HG03280 (cell line): ENCODE measurements around the gene KRT84.

Experiments
- ATAC-seq: cut with Tn5 transposase; IDR thresholded peaks from one replicate; pipeline ENCODE4 v1.9.1; 2021; ENCODE audit warnings: mild to moderate bottlenecking, moderate library complexity; ENCODE audit not compliant: unreplicated experiment

The KRT84 gene

GRCh38 chr12:52385226-52385702 lies at the start of gene KRT84:
TSS of gene KRT84 (minus strand) at chr12:52385652. CDS start at chr12:52385585, 67 bp downstream.
- ATAC-seq = no peak

GRCh38 chr12:52434760-52435530 lies 49.5 kb upstream of the KRT84 start:
- ATAC-seq = no peak

- no peak for ATAC-seq
These were observed 48.8 kb upstream of the KRT84 start, which contains the start of gene KRT75 for GRCh38 chr12:52434081-52434733. TSS of gene KRT75 (minus strand) at chr12:52434371. CDS start at chr12:52434304, 67 bp downstream.

GRCh38 chr12:52433501-52434080 lies 48.1 kb upstream of the KRT84 start:
- ATAC-seq = no peak

DNA sequence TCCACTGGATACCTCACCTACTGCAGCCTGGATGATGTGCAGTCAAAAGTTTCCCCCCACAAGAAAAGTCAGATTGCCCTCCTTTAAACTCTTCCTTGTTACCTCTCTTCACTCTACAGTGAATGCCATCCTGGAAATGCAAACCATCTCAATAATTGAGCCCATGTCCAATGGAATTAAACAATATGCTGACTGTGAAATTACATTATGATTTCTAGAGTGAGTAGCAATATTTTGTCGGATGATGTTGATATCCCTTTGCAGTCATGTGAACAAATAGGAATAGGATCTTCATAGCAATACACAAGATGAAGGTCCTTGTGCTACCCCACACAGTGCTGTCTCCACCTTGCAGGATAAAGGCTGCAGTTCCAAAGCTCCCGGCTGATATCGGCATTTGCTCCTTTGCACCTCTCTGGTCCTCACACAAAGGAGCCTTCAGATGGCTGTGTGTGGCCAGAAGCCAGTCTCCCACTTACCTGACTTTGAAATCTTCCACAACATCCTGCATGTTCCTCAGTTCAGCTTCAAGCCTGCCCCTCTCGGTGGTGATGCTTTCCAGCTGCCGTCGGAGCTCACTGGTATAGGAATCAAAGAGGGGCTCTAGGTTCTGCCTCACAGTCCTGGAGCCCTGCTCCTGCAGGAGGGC lies 47.2 kb upstream of the KRT84 start:
- ATAC-seq = no peak

- ATAC-seq = no peak
These were observed 42.7 kb upstream of the KRT84 start for GRCh38 chr12:52428121-52428520.

- ATAC-seq = no peak
These were observed 41.6 kb upstream of the KRT84 start for GRCh38 chr12:52427083-52427482.

DNA sequence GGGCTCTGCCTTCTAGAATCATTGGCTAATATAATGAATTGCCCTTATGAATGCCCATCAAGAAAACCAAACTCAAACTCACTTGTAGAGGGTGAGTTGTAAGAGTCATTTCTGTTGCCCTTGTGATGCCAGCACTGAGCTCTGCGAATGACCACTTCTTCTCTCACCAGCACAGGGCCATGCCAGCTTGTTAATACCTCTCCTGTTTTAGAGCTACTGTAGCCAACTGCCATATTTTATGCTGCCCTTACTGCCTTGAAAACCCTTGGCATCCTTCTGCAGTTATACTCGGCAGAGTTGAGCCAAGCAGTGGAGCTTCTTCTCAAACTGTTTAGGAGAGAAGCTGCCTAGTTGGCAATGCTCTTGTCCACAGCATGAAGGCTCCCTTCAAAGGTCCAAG lies 40.6 kb upstream of the KRT84 start:
- ATAC-seq = no peak

- ATAC-seq = no peak
These were observed 40.0 kb upstream of the KRT84 start for GRCh38 chr12:52425466-52425865.

- ATAC-seq = no peak
These were observed 38.4 kb upstream of the KRT84 start for GRCh38 chr12:52423661-52424500.

- ATAC-seq = no peak
These were observed 37.6 kb upstream of the KRT84 start for GRCh38 chr12:52423035-52423434.

GRCh38 chr12:52419656-52420055 lies 34.2 kb upstream of the KRT84 start:
- ATAC-seq = no peak

DNA sequence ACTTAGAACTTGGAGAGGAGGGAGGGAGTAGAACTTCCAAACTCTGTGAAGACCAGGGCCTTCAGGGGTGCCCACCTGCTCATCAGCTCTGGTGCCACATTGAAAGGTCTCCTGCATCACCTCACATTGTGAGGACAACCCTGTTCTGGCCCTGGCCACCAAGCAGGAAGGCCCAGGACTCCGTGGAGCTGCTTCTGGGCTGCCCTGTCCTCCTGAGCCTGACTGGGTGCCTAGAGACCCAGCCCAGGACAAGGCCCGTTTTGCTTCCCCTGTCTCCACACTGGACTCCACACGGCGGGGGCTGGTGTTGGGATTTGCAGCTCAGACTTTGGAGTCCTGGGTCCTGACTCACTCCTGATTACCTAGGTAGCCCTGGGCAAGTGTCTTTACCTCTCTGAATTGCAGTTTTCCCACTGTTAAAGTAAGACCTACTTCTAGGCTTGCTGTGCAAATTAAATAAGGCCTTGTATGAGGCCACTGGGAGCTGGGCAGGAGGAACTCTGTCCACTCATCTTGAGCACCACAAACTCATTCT lies 33.2 kb upstream of the KRT84 start:
- no peak for ATAC-seq

DNA sequence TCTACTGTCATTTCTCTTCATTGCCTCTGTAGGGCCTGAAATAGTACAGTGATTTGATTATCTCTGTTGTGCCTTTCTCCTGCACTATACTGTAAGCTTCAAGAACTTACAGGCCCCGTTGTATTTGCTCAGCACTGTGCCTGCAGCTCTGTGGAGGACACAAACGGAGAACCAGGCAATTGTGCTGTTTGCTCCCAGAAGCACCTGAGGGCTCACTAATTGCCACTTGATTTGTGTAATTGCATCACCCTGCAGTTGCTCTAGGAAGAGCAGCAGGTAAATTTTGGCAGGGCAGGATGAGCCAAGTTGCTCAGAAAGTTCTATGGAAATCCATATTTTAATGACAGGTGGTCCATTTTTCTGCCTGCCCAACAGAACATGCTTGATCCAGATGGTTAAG lies 32.3 kb upstream of the KRT84 start:
- no peak for ATAC-seq

DNA sequence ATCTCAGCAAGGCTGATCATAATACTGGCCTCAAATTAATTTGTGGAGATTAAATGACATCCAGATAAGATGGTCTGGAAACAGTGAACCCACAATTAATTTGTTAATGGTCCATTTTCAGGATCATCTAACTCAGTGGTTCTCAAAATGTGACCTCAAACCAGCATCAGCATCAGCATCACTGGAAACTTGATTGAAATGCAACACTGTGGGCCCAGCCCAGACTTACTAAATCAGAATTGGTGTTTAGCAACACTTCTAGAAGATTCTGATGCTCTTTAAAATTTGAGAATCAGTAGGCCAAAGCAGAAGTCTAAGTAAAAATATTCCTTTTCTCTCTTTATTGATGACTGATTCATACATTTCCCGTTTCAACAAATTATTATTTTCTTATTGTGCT lies 31.3 kb upstream of the KRT84 start:
- no peak for ATAC-seq

DNA sequence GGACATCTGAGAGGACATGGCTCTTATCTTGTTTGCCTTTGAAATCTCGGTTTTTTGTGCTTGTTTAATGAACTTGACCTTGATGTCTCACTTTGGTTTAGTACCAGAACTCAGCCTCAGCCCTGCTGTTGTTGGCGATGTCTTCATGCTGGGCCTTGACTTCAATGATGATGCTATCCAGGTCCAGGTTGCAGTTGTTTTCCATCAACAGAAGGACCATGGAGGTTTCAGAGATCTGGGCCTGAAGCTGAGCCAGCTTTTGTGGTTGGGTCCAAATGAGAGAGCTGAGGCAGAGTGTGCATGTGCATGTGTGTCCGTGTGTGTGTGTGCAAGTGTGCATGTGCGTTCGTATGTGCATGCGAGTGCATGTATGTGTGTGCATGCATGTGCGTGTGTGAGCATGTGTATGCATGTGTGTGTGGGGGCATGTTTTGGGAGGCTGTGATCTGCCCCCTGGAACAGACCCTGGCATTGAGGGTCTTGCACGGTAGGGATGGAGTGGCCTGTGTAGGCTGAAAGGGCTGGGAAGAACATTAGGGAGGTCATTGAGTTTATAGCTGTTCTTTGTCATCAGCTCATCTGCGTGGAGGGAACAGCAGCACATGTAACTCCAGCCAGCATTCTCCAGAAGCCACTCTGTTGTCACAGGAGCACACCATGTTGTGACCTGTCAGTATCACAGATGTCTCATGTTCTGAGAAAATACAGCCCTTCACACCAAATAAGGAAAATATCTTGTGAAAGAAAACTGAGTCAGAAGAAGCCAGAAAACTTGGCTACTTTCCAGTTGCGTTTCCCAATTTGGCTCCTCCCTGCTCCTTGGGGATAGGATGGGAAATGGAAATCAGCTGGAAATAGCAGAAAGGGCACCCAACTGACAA lies 30.7 kb upstream of the KRT84 start:
- ATAC-seq = no peak

DNA sequence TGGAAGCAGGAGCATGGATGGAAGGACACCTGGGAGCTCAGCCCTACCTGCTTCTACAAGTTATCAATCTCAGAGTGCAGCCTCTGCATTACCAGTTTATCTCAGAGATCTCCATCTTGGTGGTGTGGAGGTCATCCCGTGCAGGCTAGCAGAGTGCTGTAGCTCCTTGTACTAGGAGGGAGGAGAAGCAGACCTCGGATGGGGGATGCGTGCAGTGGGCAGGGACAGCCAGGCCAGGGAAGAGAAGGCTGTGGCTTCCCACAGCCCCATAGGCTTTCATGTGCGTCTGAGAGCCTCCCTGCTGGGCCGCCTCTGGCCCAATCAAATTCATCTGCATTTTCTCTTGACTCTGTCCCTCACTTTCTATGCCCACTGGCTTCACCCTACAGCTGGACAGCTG lies 29.5 kb upstream of the KRT84 start:
- ATAC-seq = no peak

GRCh38 chr12:52413782-52414345 lies 28.4 kb upstream of the KRT84 start:
- no peak for ATAC-seq

DNA sequence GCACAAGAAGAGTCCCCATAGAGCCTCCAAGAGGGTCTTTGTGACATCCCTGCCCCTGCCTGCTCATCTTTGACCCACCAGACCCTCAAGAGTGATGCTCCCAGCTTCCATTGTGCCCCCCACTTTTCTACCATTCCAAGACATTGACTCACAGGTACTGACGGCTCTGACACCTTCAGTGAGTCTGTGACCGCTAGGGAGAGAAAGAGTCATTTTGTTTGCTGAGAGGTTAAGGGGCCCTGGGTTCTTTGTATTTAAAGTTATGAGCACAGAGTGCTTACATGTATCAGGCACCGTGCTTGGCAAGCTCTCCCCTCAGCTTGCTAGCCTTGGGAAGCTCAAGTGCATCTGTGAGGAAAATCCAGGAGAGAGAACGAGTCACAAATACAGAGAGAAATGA lies 27.8 kb upstream of the KRT84 start:
- ATAC-seq = no peak
